ENCODE data around the gene MAP7D2. TPM values are rescaled to one million over a fixed set of nuclear protein-coding genes. Genes with fewer than 3 reads are reported as not detected.

MAP7D2 gene
- total RNA-seq, 1 experiment from 2014 or later: 0.15 TPM

- no peak overlapping the region for H3K9ac ChIP-seq (ENCODE audit: low read length)
- intact Hi-C loops (cut with micrococcal nuclease): loop anchor here (10.0 kb wide), 1 partner anchor 325 kb away; no protein-coding TSS in a partner anchor
- H3K4me2 ChIP-seq (ENCODE audit: low read length): peak overlapping the region; percentile 23; the same call in 1 of the 2 replicates
- BruUV-seq (replicated peaks): no TSS peak
- no peaks in the 10 kb centered on the region for H3K79me2 ChIP-seq (ENCODE audit: insufficient read depth, low read length)
- no peaks in the 10 kb centered on the region for H3K9me3 ChIP-seq (ENCODE audit: control insufficient read depth in 1 of 2, insufficient read depth in 1 of 2, low read depth in 1 of 2, low read length in 2 of 2)
- no peaks in the 10 kb centered on the region for H3K9me2 ChIP-seq (ENCODE audit: insufficient read depth)
- H3K4me3 ChIP-seq (replicated peaks in 1 of 2; ENCODE audit: low read depth in 1 of 2, low read length in 2 of 2): no peak overlapping the region
- no peaks in the 10 kb centered on the region for H4K20me1 ChIP-seq (ENCODE audit: insufficient read depth)
- DNase-seq (ENCODE audit: low read depth, low spot score): no peak
- H3K27ac ChIP-seq (ENCODE audit: low read depth, low read length): no peak overlapping the region
- CTCF ChIA-PET: no interaction called here
- no peak for TF ChIP-seq TCF7L2 (IDR thresholded peaks at IDR 0.05; ENCODE audit: borderline replicate concordance, extremely low read depth, insufficient read depth, insufficient read length)
- no peak for TF ChIP-seq ELF1 (IDR thresholded peaks at IDR 0.05; ENCODE audit: borderline replicate concordance, low read depth)
- TF ChIP-seq, protein P1, sequence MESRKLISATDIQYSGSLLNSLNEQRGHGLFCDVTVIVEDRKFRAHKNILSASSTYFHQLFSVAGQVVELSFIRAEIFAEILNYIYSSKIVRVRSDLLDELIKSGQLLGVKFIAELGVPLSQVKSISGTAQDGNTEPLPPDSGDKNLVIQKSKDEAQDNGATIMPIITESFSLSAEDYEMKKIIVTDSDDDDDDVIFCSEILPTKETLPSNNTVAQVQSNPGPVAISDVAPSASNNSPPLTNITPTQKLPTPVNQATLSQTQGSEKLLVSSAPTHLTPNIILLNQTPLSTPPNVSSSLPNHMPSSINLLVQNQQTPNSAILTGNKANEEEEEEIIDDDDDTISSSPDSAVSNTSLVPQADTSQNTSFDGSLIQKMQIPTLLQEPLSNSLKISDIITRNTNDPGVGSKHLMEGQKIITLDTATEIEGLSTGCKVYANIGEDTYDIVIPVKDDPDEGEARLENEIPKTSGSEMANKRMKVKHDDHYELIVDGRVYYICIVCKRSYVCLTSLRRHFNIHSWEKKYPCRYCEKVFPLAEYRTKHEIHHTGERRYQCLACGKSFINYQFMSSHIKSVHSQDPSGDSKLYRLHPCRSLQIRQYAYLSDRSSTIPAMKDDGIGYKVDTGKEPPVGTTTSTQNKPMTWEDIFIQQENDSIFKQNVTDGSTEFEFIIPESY (IDR thresholded peaks at IDR 0.05; ENCODE audit: extremely low read depth, insufficient replicate concordance, low read length): no peak
- no peak for TF ChIP-seq ATF3 (IDR thresholded peaks at IDR 0.05)
- no peak for TF ChIP-seq MAX (IDR thresholded peaks at IDR 0.05)
- TF ChIP-seq SP1 (IDR thresholded peaks at IDR 0.05; ENCODE audit: low read depth): no peak
- no peak for TF ChIP-seq ZNF274 (IDR thresholded peaks at IDR 0.05; ENCODE audit: low read depth, low read length)
- TF ChIP-seq ZFX (IDR thresholded peaks at IDR 0.05): no peak
- TF ChIP-seq EZH2 (IDR thresholded peaks at IDR 0.05): no peak
- TF ChIP-seq FOSL1 (IDR thresholded peaks at IDR 0.05; ENCODE audit: low read depth): no peak
- TF ChIP-seq EZH2phosphoT487 (IDR thresholded peaks at IDR 0.05; ENCODE audit: borderline replicate concordance): no peak
- H3K4me1 ChIP-seq (ENCODE audit: control insufficient read depth in 1 of 2, insufficient read depth in 2 of 2, low read length in 2 of 2): peaks cover 2 to 18% of the 10 kb centered on the region in 2 experiments; a peak in 2 of 4 replicates
- POLR2A ChIA-PET: no interaction called here
- H3K36me3 ChIP-seq (ENCODE audit: control insufficient read depth in 1 of 2, insufficient read depth in 2 of 2, low read length in 2 of 2): no peaks in the 10 kb centered on the region
- no peaks in the 10 kb centered on the region for H3K27me3 ChIP-seq (ENCODE audit: insufficient read depth, low read length)
- H2AFZ ChIP-seq (ENCODE audit: low read depth, low read length, poor library complexity, severe bottlenecking): no peak overlapping the region
- RAD21 ChIA-PET (ENCODE audit: low non-redundant PET in 1 of 2, low total read pairs in 2 of 2, uncharacterized antibody in 2 of 2, unreplicated experiment in 2 of 2): no interaction called here
- peak; percentile 40; the same call in 1 of the 2 replicates for ATAC-seq
Observed at GRCh38 chrX:20059467-20060128, 57.1 kb downstream of the MAP7D2 start.

Data from HCT116 (cell line).